H1 (cell line): ENCODE results near the gene CAPN3. TPM values are rescaled to one million over a fixed set of nuclear protein-coding genes. Genes with fewer than 3 reads are reported as not detected.

Experiments
- CTCF ChIA-PET: fragments of 300-600 bp; sonication (Branson Sonifier 250); formaldehyde crosslinking; loops from one replicate; lab custom pipeline; 2021; ENCODE audit not compliant: partially characterized antibody; lab: Charles Lee
- POLR2A ChIA-PET: fragments of 300-600 bp; sonication (Branson Sonifier 250); formaldehyde crosslinking; loops from one replicate; lab custom pipeline; 2021; ENCODE audit warnings: inconsistent platforms; ENCODE audit not compliant: partially characterized antibody; lab: Charles Lee
- DNase-seq, 2 experiments: peaks; one replicate each; pipeline versions ENCODE4 v3.0.0 to v3.0.0-alpha.2; 2010 to 2022; ENCODE audit warnings: low spot score in 2 of 2, low read depth in 1 of 2, mixed read lengths in 1 of 2
- FAIRE-seq: peaks from 2 replicates; lab custom pipeline; 2011; peaks lifted over from hg19 to GRCh38; lab: Jason Lieb, UNC
- H2AFZ ChIP-seq: 2 replicates; pipeline ENCODE4 v1.8.1; 2012; ENCODE audit warnings: low read length, inconsistent platforms
- H2AK5ac ChIP-seq: 2 replicates; pipeline ENCODE4 v1.6.1; 2013; ENCODE audit warnings: low read depth, low read length
- H2BK120ac ChIP-seq: replicated peaks from 2 replicates; pipeline ENCODE3; 2013; ENCODE audit warnings: low read depth, low read length, inconsistent platforms
- H2BK12ac ChIP-seq: 2 replicates; pipeline ENCODE4 v1.6.1; 2013; ENCODE audit warnings: low read depth, low read length
- H2BK15ac ChIP-seq: 2 replicates; pipeline ENCODE4 v1.6.1; 2013; ENCODE audit warnings: low read length
- H2BK20ac ChIP-seq: 2 replicates; pipeline ENCODE4 v1.6.1; 2013; ENCODE audit warnings: low read length
- H2BK5ac ChIP-seq: 2 replicates; pipeline ENCODE4 v1.6.1; 2013; ENCODE audit warnings: low read depth, low read length
- H3K14ac ChIP-seq: 2 replicates; pipeline ENCODE4 v1.6.1; 2013; ENCODE audit warnings: inconsistent platforms; ENCODE audit not compliant: insufficient read length
- H3K18ac ChIP-seq: 2 replicates; pipeline ENCODE4 v1.6.1; 2013; ENCODE audit warnings: low read length; ENCODE audit errors: extremely low read depth
- H3K23ac ChIP-seq: 2 replicates; pipeline ENCODE4 v1.6.1; 2013; ENCODE audit warnings: inconsistent platforms; ENCODE audit not compliant: insufficient read length
- H3K23me2 ChIP-seq: 2 replicates; pipeline ENCODE4 v1.6.1; 2013; ENCODE audit warnings: low read depth, low read length
- H3K27ac ChIP-seq: 2 replicates; pipeline ENCODE4 v1.6.1; 2011; ENCODE audit warnings: low read depth, low read length, inconsistent platforms
- H3K27me3 ChIP-seq, 4 experiments: replicated peaks in 1 of 4; 1 replicate in 1 of 4; 2 replicates in 3 of 4; pipeline versions ENCODE4 v1.6.1 to v1.8.1; 2011 to 2013; ENCODE audit warnings: low read length in 3 of 4, mild to moderate bottlenecking in 3 of 4, inconsistent platforms in 2 of 4, mixed read lengths in 2 of 4, moderate library complexity in 1 of 4; ENCODE audit not compliant: control insufficient read depth in 3 of 4, insufficient read depth in 3 of 4; ENCODE audit errors: extremely low read depth in 1 of 4
- H3K36me3 ChIP-seq, 4 experiments: 2 replicates each; pipeline versions ENCODE4 v1.6.1 to v1.8.1; 2011 to 2013; ENCODE audit warnings: mild to moderate bottlenecking in 4 of 4, low read length in 3 of 4, moderate library complexity in 2 of 4, control low read depth in 1 of 4, inconsistent platforms in 1 of 4; ENCODE audit not compliant: insufficient read depth in 4 of 4, control insufficient read depth in 2 of 4
- H3K4ac ChIP-seq: replicated peaks from 2 replicates; pipeline ENCODE3; 2013; ENCODE audit warnings: low read length, low read depth, mixed read lengths, inconsistent platforms; ENCODE audit not compliant: insufficient read length
- H3K4me1 ChIP-seq, 4 experiments: replicated peaks in 1 of 4; 1 replicate in 1 of 4; 2 replicates in 3 of 4; pipeline versions ENCODE4 v1.6.1 to v1.8.1; 2011 to 2013; ENCODE audit warnings: low read length in 3 of 4, inconsistent platforms in 2 of 4, mixed read lengths in 1 of 4; ENCODE audit not compliant: insufficient read depth in 4 of 4, control insufficient read depth in 3 of 4
- H3K4me2 ChIP-seq, 2 experiments: 2 replicates each; pipeline versions ENCODE4 v1.6.1 to v1.8.1; 2011 to 2013; ENCODE audit warnings: low read depth in 2 of 2, low read length in 2 of 2, control low read depth in 1 of 2, inconsistent platforms in 1 of 2, mild to moderate bottlenecking in 1 of 2; ENCODE audit not compliant: insufficient read depth in 1 of 2
- H3K4me3 ChIP-seq, 4 experiments: fragments of 200-600, 300-600 bp in 1 of 4; sonication (generic), shearing (Covaris generic), sonication (Bioruptor Twin) in 1 of 4; 2 replicates each; pipeline versions ENCODE4 v1.5.1 to v1.8.1; 2011 to 2016; ENCODE audit warnings: low read length in 4 of 4, low read depth in 3 of 4, control low read depth in 2 of 4, inconsistent platforms in 2 of 4, mild to moderate bottlenecking in 2 of 4, mixed read lengths in 1 of 4, moderate library complexity in 1 of 4; ENCODE audit not compliant: insufficient read depth in 2 of 4; ENCODE audit errors: extremely low read depth in 1 of 4
- H3K56ac ChIP-seq: replicated peaks from 2 replicates; pipeline ENCODE3; 2013; ENCODE audit warnings: low read depth, mild to moderate bottlenecking, mixed read lengths, low read length, inconsistent platforms; ENCODE audit not compliant: insufficient read length
- H3K79me1 ChIP-seq: 2 replicates; pipeline ENCODE4 v1.6.1; 2013; ENCODE audit warnings: low read depth, low read length, control low read depth
- H3K79me2 ChIP-seq, 2 experiments: 2 replicates each; pipeline versions ENCODE4 v1.6.1 to v1.8.1; 2012 to 2013; ENCODE audit warnings: low read length in 2 of 2, mild to moderate bottlenecking in 2 of 2, inconsistent platforms in 1 of 2; ENCODE audit not compliant: insufficient read depth in 2 of 2, control insufficient read depth in 1 of 2
- H3K9ac ChIP-seq, 4 experiments: replicated peaks in 1 of 4; 1 replicate in 1 of 4; 2 replicates in 3 of 4; pipeline versions ENCODE4 v1.6.1 to v1.8.1; 2011 to 2013; ENCODE audit warnings: low read depth in 3 of 4, low read length in 3 of 4, control low read depth in 2 of 4, mild to moderate bottlenecking in 2 of 4, moderate library complexity in 2 of 4, inconsistent platforms in 1 of 4; ENCODE audit errors: extremely low read depth in 1 of 4
- H3K9me3 ChIP-seq, 2 experiments: 2 replicates each; pipeline versions ENCODE4 v1.6.1 to v1.8.1; 2012 to 2013; ENCODE audit warnings: mild to moderate bottlenecking in 2 of 2, moderate library complexity in 2 of 2, control low read depth in 1 of 2, inconsistent platforms in 1 of 2, low read depth in 1 of 2, low read length in 1 of 2, mixed read lengths in 1 of 2; ENCODE audit not compliant: insufficient read depth in 2 of 2
- H4K20me1 ChIP-seq, 2 experiments: replicated peaks in 1 of 2; 2 replicates each; pipeline versions ENCODE3 to v1.8.1; 2011 to 2013; ENCODE audit warnings: inconsistent platforms in 2 of 2, low read length in 2 of 2, mild to moderate bottlenecking in 1 of 2; ENCODE audit not compliant: insufficient read depth in 2 of 2, control insufficient read depth in 1 of 2
- H4K5ac ChIP-seq: 2 replicates; pipeline ENCODE4 v1.6.1; 2013; ENCODE audit warnings: low read length, low read depth, mixed read lengths, inconsistent platforms; ENCODE audit not compliant: insufficient read length
- H4K8ac ChIP-seq: 2 replicates; pipeline ENCODE4 v1.8.0; 2013; ENCODE audit warnings: mild to moderate bottlenecking, moderate library complexity, low read length, inconsistent platforms; ENCODE audit not compliant: insufficient read depth; ENCODE audit errors: extremely low read depth
- H4K91ac ChIP-seq: replicated peaks from 2 replicates; pipeline ENCODE3; 2013; ENCODE audit warnings: low read length, mixed read lengths, inconsistent platforms; ENCODE audit not compliant: insufficient read length
- ASH2L ChIP-seq: fragments of 200-600, 300-600 bp; sonication (generic); IDR thresholded peaks from one replicate; pipeline ENCODE4 v1.7.1; 2017; ENCODE audit warnings: low read length
- CEBPB ChIP-seq: IDR thresholded peaks from 2 replicates; pipeline ENCODE4 v1.6.1; 2012; ENCODE audit warnings: low read depth, low read length
- CREB1 ChIP-seq: IDR thresholded peaks from 2 replicates; pipeline ENCODE4 v1.6.1; 2012; ENCODE audit warnings: inconsistent platforms
- GTF2F1 ChIP-seq: IDR thresholded peaks from 2 replicates; pipeline ENCODE4 v1.6.1; 2012; ENCODE audit warnings: low read depth, low read length, improper control_type of control experiment, borderline replicate concordance
- JUND ChIP-seq: IDR thresholded peaks from 2 replicates; pipeline ENCODE4 v1.6.1; 2011; ENCODE audit warnings: mild to moderate bottlenecking, improper control_type of control experiment, low read length
- NANOG ChIP-seq: IDR thresholded peaks from 2 replicates; pipeline ENCODE4 v1.6.1; 2011; ENCODE audit warnings: low read length, low read depth, mild to moderate bottlenecking, inconsistent platforms; ENCODE audit not compliant: insufficient read depth, poor library complexity, severe bottlenecking
- RXRA ChIP-seq: IDR thresholded peaks from 2 replicates; pipeline ENCODE4 v1.6.1; 2011; ENCODE audit warnings: low read depth, mild to moderate bottlenecking, low read length, moderate library complexity; ENCODE audit not compliant: insufficient read depth
- TBP ChIP-seq: IDR thresholded peaks from 2 replicates; pipeline ENCODE4 v1.6.1; 2011; ENCODE audit warnings: low read depth, low read length, improper control_type of control experiment
- TEAD4 ChIP-seq: IDR thresholded peaks from 2 replicates; pipeline ENCODE4 v1.6.1; 2012; ENCODE audit warnings: low read depth, low read length, inconsistent platforms, mixed read lengths
- WGBS, 2 experiments: shearing (Covaris generic) in 1 of 2; methylation state at CpG; one replicate each; pipeline versions ENCODE4 v1.1.6 to v1.1.7; 2013 to 2015; ENCODE audit warnings: low lambda C conversion rate in 2 of 2, mixed read lengths in 2 of 2, inconsistent platforms in 1 of 2, low coverage in 1 of 2, missing lambda C conversion rate in 1 of 2; ENCODE audit not compliant: insufficient replicate concordance in 2 of 2, insufficient coverage in 1 of 2, insufficient read length in 1 of 2; ENCODE audit errors: extremely low coverage in 1 of 2, missing lambda C conversion rate in 1 of 2; 5-methylcytosine and 5-hydroxymethylcytosine counted together
- polyA plus RNA-seq, 7 experiments: library from polyadenylated mRNA; depleted of rRNA in 3 of 7; stranded (reverse) in 5 of 7; unstranded in 2 of 7; fragments of >200 nt in 5 of 7; fragments of 200-250 nt in 2 of 7; gene quantifications; 1 replicate in 5 of 7; 2 replicates in 1 of 7; 4 replicates in 1 of 7; pipeline versions ENCODE4 v1.2.1 to v1.2.3, GENCODE V29; 2011 to 2013; ENCODE audit warnings: missing spikeins in 2 of 7, mixed read lengths in 2 of 7
- total RNA-seq: library from RNA; stranded (reverse); fragmentation: NEBNext Ultra II Directional; extraction: Animal tissue kit (Norgen Biotek cat#: 25700); gene quantifications from 2 replicates; pipeline ENCODE4 v1.2.1, GENCODE V29; 2021
- TF ChIP-seq, protein P1 (sequence below), 3 experiments: IDR thresholded peaks; 1 replicate in 2 of 3; 2 replicates in 1 of 3; pipeline versions ENCODE4 v1.5.1 to v1.6.1; 2011; ENCODE audit warnings: low read length in 3 of 3, mild to moderate bottlenecking in 3 of 3, inconsistent platforms in 2 of 3, low read depth in 1 of 3, moderate library complexity in 1 of 3; ENCODE audit not compliant: insufficient read depth in 1 of 3; ENCODE audit errors: control extremely low read depth in 1 of 3
- TF ChIP-seq, protein P2 (sequence below): IDR thresholded peaks from 2 replicates; pipeline ENCODE4 v1.6.1; 2011; ENCODE audit warnings: low read length, improper control_type of control experiment

The CAPN3 gene
- total and polyA plus RNA-seq, 2 of the 8 experiments (the other 6 are each of a cell fraction or from before 2014, with no cell fraction given) = 0.80 to 2.1 TPM

DNA sequence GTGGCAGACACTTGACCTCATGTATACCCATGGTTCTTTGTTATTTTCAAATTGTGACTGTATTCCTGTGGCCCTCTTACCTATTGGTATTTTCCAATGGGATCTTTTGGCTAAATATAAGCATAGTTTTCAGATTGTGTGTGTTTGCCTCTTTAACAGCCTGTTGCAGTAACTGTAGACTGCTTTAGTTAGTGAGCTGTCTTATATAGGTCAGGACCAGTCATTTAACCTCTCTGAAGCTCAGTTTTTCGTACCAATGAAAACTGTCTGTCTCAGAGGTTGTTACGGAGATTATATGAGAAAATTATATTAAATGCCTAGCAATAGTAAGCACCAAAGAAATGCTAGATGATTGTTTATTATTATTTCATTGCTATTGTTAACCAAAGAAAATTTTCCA lies 29.3 kb upstream of the CAPN3 start:
- Histone ChIP-seq H3K4me2 (no peak overlapping the region), H3K56ac (no peak overlapping the region), H3K4me1 (no peaks in the 10 kb centered on the region), H3K79me2 (no peaks in the 10 kb centered on the region), H3K4ac (no peak overlapping the region), H3K27ac (no peak overlapping the region), H3K14ac (no peak overlapping the region), H3K9me3 (peaks cover 0 to 3% of the 10 kb centered on the region in 2 experiments; a peak in 1 of 4 replicates), H2AFZ (no peak overlapping the region), H2BK20ac (no peak overlapping the region), H3K23me2 (no peaks in the 10 kb centered on the region), H3K18ac (no peak overlapping the region), H3K27me3 (no peaks in the 10 kb centered on the region), H3K4me3 (no peak overlapping the region), H2BK12ac (no peak overlapping the region), H4K91ac (no peak overlapping the region), H4K5ac (no peak overlapping the region), H2AK5ac (no peak overlapping the region), H3K79me1 (no peaks in the 10 kb centered on the region), H2BK15ac (no peak overlapping the region), H3K36me3 (peaks cover 0 to 3% (median 0%) of the 10 kb centered on the region in 4 experiments; a peak in 1 of 8 replicates), H2BK5ac (no peak overlapping the region), H3K9ac (no peak overlapping the region), H4K20me1 (no peaks in the 10 kb centered on the region), H2BK120ac (no peak overlapping the region), H3K23ac (no peak overlapping the region), H4K8ac (no peak overlapping the region)
- ChIA-PET CTCF (interaction anchor here (1.6 kb wide), 1 partner anchor 55 kb away, joined by 3 read pairs; no protein-coding TSS in a partner anchor), POLR2A (no interaction called here)
- WGBS, 2 experiments = 89% methylated on average over 2 of the region's 2 CpGs; no CpG with 5 or more reads in 1 of the 2 experiments
- DNase-seq = no peak
- FAIRE-seq = no peak
- no peak for TF ChIP-seq CEBPB
- TF ChIP-seq NANOG = no peak
- no peak for TF ChIP-seq JUND
- TF ChIP-seq TEAD4 = no peak
- TF ChIP-seq RXRA = no peak
- TF ChIP-seq ASH2L = no peak
- no peak for TF ChIP-seq GTF2F1
- TF ChIP-seq CREB1 = no peak
- no peak for TF ChIP-seq TBP
- TF ChIP-seq, protein P1, sequence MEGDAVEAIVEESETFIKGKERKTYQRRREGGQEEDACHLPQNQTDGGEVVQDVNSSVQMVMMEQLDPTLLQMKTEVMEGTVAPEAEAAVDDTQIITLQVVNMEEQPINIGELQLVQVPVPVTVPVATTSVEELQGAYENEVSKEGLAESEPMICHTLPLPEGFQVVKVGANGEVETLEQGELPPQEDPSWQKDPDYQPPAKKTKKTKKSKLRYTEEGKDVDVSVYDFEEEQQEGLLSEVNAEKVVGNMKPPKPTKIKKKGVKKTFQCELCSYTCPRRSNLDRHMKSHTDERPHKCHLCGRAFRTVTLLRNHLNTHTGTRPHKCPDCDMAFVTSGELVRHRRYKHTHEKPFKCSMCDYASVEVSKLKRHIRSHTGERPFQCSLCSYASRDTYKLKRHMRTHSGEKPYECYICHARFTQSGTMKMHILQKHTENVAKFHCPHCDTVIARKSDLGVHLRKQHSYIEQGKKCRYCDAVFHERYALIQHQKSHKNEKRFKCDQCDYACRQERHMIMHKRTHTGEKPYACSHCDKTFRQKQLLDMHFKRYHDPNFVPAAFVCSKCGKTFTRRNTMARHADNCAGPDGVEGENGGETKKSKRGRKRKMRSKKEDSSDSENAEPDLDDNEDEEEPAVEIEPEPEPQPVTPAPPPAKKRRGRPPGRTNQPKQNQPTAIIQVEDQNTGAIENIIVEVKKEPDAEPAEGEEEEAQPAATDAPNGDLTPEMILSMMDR (IDR thresholded peaks at IDR 0.05; ENCODE audit: control extremely low read depth in 1 of 3, insufficient read depth in 1 of 3, low read depth in 1 of 3, low read length in 3 of 3) = no peak
- TF ChIP-seq, protein P2, sequence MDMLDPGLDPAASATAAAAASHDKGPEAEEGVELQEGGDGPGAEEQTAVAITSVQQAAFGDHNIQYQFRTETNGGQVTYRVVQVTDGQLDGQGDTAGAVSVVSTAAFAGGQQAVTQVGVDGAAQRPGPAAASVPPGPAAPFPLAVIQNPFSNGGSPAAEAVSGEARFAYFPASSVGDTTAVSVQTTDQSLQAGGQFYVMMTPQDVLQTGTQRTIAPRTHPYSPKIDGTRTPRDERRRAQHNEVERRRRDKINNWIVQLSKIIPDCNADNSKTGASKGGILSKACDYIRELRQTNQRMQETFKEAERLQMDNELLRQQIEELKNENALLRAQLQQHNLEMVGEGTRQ = no peak
